Small intestine (tissue), 7 donors: ENCODE measurements around the gene AIFM1. TPM values are rescaled to one million over a fixed set of nuclear protein-coding genes. Genes with fewer than 3 reads are reported as not detected.

Experiments
- DNase-seq, 2 donors: peaks; one replicate each; pipeline versions ENCODE4 v3.0.0 to v3.0.0-alpha.2; 2013
- FAIRE-seq: peaks from 2 replicates; lab custom pipeline; 2012; peaks lifted over from hg19 to GRCh38; lab: Jason Lieb, UNC
- H3K27ac ChIP-seq, 3 donors: one replicate each; pipeline ENCODE4 v1.5.1; 2013; ENCODE audit warnings: low read length in 2 of 3, mild to moderate bottlenecking in 2 of 3, control low read depth in 1 of 3, inconsistent platforms in 1 of 3, low read depth in 1 of 3, moderate library complexity in 1 of 3
- H3K27me3 ChIP-seq, 3 donors: one replicate each; pipeline ENCODE4 v1.6.1; 2013; ENCODE audit warnings: low read length in 3 of 3, inconsistent platforms in 1 of 3; ENCODE audit not compliant: control insufficient read depth in 3 of 3, insufficient read depth in 3 of 3
- H3K36me3 ChIP-seq, 3 donors: one replicate each; pipeline ENCODE4 v1.6.1; 2013; ENCODE audit warnings: low read length in 3 of 3, inconsistent platforms in 1 of 3, low read depth in 1 of 3, mild to moderate bottlenecking in 1 of 3, moderate library complexity in 1 of 3; ENCODE audit not compliant: control insufficient read depth in 3 of 3, insufficient read depth in 2 of 3
- H3K4me1 ChIP-seq, 3 donors: one replicate each; pipeline ENCODE4 v1.6.1; 2013; ENCODE audit warnings: low read length in 2 of 3, inconsistent platforms in 1 of 3, low read depth in 1 of 3, mild to moderate bottlenecking in 1 of 3, moderate library complexity in 1 of 3; ENCODE audit not compliant: control insufficient read depth in 3 of 3, insufficient read depth in 2 of 3
- H3K4me3 ChIP-seq, 3 donors: one replicate each; pipeline ENCODE4 v1.5.1; 2013; ENCODE audit warnings: low read length in 3 of 3, control low read depth in 1 of 3, inconsistent platforms in 1 of 3, low read depth in 1 of 3, mild to moderate bottlenecking in 1 of 3, moderate library complexity in 1 of 3
- H3K9me3 ChIP-seq, 2 donors: one replicate each; pipeline ENCODE4 v1.6.1; 2013; ENCODE audit warnings: low read depth in 1 of 2, low read length in 1 of 2; ENCODE audit not compliant: control insufficient read depth in 2 of 2, insufficient read depth in 1 of 2
- WGBS, 3 donors: extraction: QIAGEN DNeasy Blood & Tissue Kit; methylation state at CpG; one replicate each; pipeline ENCODE4 v1.1.7; 2013; 5-methylcytosine and 5-hydroxymethylcytosine counted together
- polyA plus RNA-seq, 4 donors: library from polyadenylated mRNA; stranded (reverse) in 3 of 4; unstranded in 1 of 4; fragments of 200-250 nt in 3 of 4; fragments of 120-200 nt in 1 of 4; gene quantifications; one replicate each; pipeline versions ENCODE4 v1.2.1 to v1.2.3, GENCODE V29; 2013
- donor health status: healthy with polysubstance abuse.
- donor health status: control.
- donor health status: control.
- donor health status: Bipolar disorder and iron deficiency.
- donor health status: healthy.

The AIFM1 gene
- polyA plus RNA-seq, 4 donors: 47.2 to 92.6 (median 55.6) TPM

- no peak for FAIRE-seq
- H3K27ac ChIP-seq: peak overlapping the region in 2 of 3 donors; percentile 43 to 77
Measured at GRCh38 chrX:130086447-130087206, 79.0 kb downstream of the AIFM1 start.

GRCh38 chrX:130085551-130086446 is 79.8 kb downstream of the AIFM1 start:
- no peaks in the 10 kb centered on the region for H3K9me3 ChIP-seq
- no peaks in the 10 kb centered on the region for H3K27me3 ChIP-seq
- FAIRE-seq: no peak
- H3K4me3 ChIP-seq: peak overlapping the region in 1 of 3 donors; percentile 4
- WGBS, 3 donors: 58 to 85% (median 63%) methylated on average over 11 of the region's 11 CpGs
- peak overlapping the region in 2 of 3 donors; percentile 43 to 77 for H3K27ac ChIP-seq
- DNase-seq: no peak
- H3K4me1 ChIP-seq: peaks cover 0 to 18% (median 3%) of the 10 kb centered on the region in 3 donors
- H3K36me3 ChIP-seq: peaks cover 0 to 50% (median 0%) of the 10 kb centered on the region in 3 donors

More at GRCh38 chrX:130086447-130087206, 79.0 kb downstream of the AIFM1 start:
- peaks cover 0 to 21% (median 3%) of the 10 kb centered on the region in 3 donors for H3K4me1 ChIP-seq
- H3K36me3 ChIP-seq: peaks cover 0 to 46% (median 0%) of the 10 kb centered on the region in 3 donors
- WGBS, 3 donors: 57 to 77% (median 59%) methylated on average over 13 of the region's 13 CpGs
- peak in 1 of 2 donors; percentile 45 for DNase-seq
- H3K27me3 ChIP-seq: no peaks in the 10 kb centered on the region
- H3K9me3 ChIP-seq: no peaks in the 10 kb centered on the region
- H3K4me3 ChIP-seq: peak overlapping the region in 2 of 3 donors; percentile 4 to 7

GRCh38 chrX:130084631-130085237 is 80.9 kb downstream of the AIFM1 start:
- H3K4me1 ChIP-seq: peaks cover 0 to 18% (median 3%) of the 10 kb centered on the region in 3 donors
- peak overlapping the region in 1 of 3 donors; percentile 2 for H3K4me3 ChIP-seq
- peaks cover 0 to 57% (median 2%) of the 10 kb centered on the region in 3 donors for H3K36me3 ChIP-seq
- DNase-seq (no peak), FAIRE-seq (no peak)
- peak overlapping the region in 1 of 3 donors; percentile 77 for H3K27ac ChIP-seq
- H3K27me3 ChIP-seq: no peaks in the 10 kb centered on the region
- H3K9me3 ChIP-seq: no peaks in the 10 kb centered on the region
- WGBS, 3 donors: 46 to 82% (median 63%) methylated on average over 9 of the region's 9 CpGs

- H3K9me3 ChIP-seq: no peaks in the 10 kb centered on the region
- WGBS, 3 donors: 61 to 80% (median 70%) methylated on average over 12 to 15 of the region's 15 CpGs
- peaks cover 0 to 18% (median 3%) of the 10 kb centered on the region in 3 donors for H3K4me1 ChIP-seq
- no peak overlapping the region for H3K4me3 ChIP-seq
- FAIRE-seq: no peak
- DNase-seq: no peak
- no peaks in the 10 kb centered on the region for H3K27me3 ChIP-seq
- H3K27ac ChIP-seq: peak overlapping the region in 1 of 3 donors; percentile 77
- H3K36me3 ChIP-seq: peaks cover 0 to 60% (median 2%) of the 10 kb centered on the region in 3 donors
Measured at GRCh38 chrX:130083656-130084382, 81.8 kb downstream of the AIFM1 start.

- no peaks in the 10 kb centered on the region for H3K27me3 ChIP-seq
- WGBS, 3 donors: 36 to 64% (median 48%) methylated on average over 6 to 7 of the region's 7 CpGs
- peaks cover 0 to 18% (median 3%) of the 10 kb centered on the region in 3 donors for H3K4me1 ChIP-seq
- FAIRE-seq (no peak), DNase-seq (no peak)
- H3K9me3 ChIP-seq: no peaks in the 10 kb centered on the region
- no peak overlapping the region for H3K4me3 ChIP-seq
- H3K27ac ChIP-seq: peak overlapping the region in 1 of 3 donors; percentile 67
- peaks cover 0 to 61% (median 2%) of the 10 kb centered on the region in 3 donors for H3K36me3 ChIP-seq
Measured at GRCh38 chrX:130083107-130083490, 82.5 kb downstream of the AIFM1 start.

GRCh38 chrX:130082244-130083106 is 83.2 kb downstream of the AIFM1 start:
- DNase-seq (peak; percentile 59 to 71), FAIRE-seq (no peak)
- H3K27me3 ChIP-seq: no peaks in the 10 kb centered on the region
- peak overlapping the region in 1 of 3 donors; percentile 14 for H3K4me3 ChIP-seq
- WGBS, 3 donors: 12 to 29% (median 28%) methylated on average over 9 to 28 of the region's 28 CpGs
- H3K9me3 ChIP-seq: no peaks in the 10 kb centered on the region
- peaks cover 0 to 18% (median 3%) of the 10 kb centered on the region in 3 donors for H3K4me1 ChIP-seq
- peak overlapping the region; percentile 52 to 88 (median 67) for H3K27ac ChIP-seq
- peaks cover 0 to 61% (median 2%) of the 10 kb centered on the region in 3 donors for H3K36me3 ChIP-seq

- FAIRE-seq (no peak), DNase-seq (no peak)
- Histone ChIP-seq H3K27me3 (no peaks in the 10 kb centered on the region), H3K27ac (peak overlapping the region; percentile 52 to 88 (median 67)), H3K4me1 (peaks cover 0 to 18% (median 3%) of the 10 kb centered on the region in 3 donors), H3K36me3 (peaks cover 0 to 60% (median 2%) of the 10 kb centered on the region in 3 donors), H3K4me3 (no peak overlapping the region), H3K9me3 (no peaks in the 10 kb centered on the region)
- 32 to 54% (median 36%) methylated on average over 9 to 12 of the region's 12 CpGs for WGBS, 3 donors
Measured at GRCh38 chrX:130081421-130082045, 84.1 kb downstream of the AIFM1 start.
